Hepatocyte (in vitro differentiated cells): ENCODE results near the gene MRC1.

Source experiments
- CTCF ChIP-seq: fragments of 200-600 bp; sonication (generic); IDR thresholded peaks from 2 replicates; pipeline ENCODE4 v1.5.1; 2016; ENCODE audit warnings: antibody characterized with exemption, mild to moderate bottlenecking; ENCODE audit not compliant: poor library complexity
- EZH2 ChIP-seq: fragments of 200-600 bp; sonication (generic); IDR thresholded peaks from 2 replicates; pipeline ENCODE4 v1.6.1; 2016; ENCODE audit warnings: antibody characterized with exemption, mild to moderate bottlenecking, borderline replicate concordance
- EZH2phosphoT487 ChIP-seq: fragments of 200-600 bp; sonication (generic); IDR thresholded peaks from one replicate; pipeline ENCODE4 v1.6.1; 2018; ENCODE audit warnings: antibody characterized with exemption, mild to moderate bottlenecking, low read depth, moderate library complexity; ENCODE audit not compliant: unreplicated experiment, severe bottlenecking

GRCh38 chr10:17912754-17913153, 103.6 kb downstream of the MRC1 start:
- TF ChIP-seq CTCF (no peak), EZH2 (no peak), EZH2phosphoT487 (no peak)
